ENCODE data around the gene SLC22A17.

Gene SLC22A17

DNA sequence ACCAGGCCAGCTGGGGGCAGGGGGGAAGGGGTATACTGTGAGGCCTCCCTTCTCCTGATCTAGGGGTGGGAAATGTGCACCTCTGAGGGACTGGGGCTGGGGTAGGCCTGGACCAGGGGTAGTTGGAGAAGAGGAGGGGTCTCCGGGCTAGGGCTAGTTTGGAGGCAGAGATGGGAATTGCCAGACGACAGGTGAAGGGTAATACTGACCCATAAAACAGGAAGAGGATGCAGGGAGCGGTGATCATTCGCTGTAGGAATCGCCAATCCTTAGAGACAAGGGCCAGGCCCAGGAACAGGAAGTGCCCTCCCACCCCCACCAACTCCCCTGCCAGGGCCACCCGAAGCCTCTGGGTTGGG is 4.4 kb downstream of the SLC22A17 start:
- H3K4me3 ChIP-seq (replicated peaks; ENCODE audit: low read depth, low read length) = no peak overlapping the region
- TF ChIP-seq, protein P1, sequence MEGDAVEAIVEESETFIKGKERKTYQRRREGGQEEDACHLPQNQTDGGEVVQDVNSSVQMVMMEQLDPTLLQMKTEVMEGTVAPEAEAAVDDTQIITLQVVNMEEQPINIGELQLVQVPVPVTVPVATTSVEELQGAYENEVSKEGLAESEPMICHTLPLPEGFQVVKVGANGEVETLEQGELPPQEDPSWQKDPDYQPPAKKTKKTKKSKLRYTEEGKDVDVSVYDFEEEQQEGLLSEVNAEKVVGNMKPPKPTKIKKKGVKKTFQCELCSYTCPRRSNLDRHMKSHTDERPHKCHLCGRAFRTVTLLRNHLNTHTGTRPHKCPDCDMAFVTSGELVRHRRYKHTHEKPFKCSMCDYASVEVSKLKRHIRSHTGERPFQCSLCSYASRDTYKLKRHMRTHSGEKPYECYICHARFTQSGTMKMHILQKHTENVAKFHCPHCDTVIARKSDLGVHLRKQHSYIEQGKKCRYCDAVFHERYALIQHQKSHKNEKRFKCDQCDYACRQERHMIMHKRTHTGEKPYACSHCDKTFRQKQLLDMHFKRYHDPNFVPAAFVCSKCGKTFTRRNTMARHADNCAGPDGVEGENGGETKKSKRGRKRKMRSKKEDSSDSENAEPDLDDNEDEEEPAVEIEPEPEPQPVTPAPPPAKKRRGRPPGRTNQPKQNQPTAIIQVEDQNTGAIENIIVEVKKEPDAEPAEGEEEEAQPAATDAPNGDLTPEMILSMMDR (IDR thresholded peaks at IDR 0.05; ENCODE audit: low read length, missing control alignments) = no peak

DNA sequence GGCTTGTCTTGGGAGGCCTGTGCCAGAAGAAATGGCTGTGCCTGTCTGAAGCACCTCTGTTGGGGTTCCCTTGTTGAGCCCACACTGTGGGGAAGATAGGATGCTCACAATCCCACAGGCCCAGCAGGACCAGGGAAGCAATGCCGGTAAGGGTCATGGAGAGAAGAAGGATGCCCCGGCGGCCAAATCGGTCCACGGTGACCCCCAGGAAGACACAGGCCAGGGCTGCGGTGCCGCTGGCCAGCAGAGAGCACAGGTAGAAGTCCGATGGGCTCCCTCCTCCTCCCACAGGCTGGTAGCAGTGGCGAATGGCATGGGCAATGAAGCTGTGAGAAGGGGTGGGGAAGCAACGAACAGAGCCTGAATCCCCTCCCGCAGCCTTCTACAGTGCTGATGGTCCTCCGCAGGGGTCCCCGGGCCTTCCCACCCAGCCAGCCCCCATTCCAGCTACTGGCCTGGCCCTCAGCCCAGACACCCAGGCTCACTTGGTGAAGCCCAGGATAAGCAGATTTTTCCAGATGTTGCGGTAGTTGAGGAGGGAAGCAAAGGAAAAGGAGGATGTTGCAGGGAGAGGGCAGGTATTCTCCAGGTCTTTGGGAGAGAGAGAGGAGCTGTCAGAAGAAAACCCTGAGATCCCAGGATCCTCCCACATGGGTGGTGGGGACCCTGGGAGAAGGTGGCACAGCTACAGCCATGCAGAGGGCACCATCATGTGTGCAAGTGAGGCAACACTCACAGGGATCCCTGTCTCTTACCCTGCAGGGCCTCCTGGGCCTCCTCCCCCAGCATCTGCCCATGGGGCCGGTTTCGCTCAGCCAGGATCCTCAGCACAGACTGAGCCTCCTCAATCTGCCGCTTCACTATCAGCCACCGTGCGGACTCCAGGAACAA is 5.0 kb downstream of the SLC22A17 start:
- no peak overlapping the region for H3K4me3 ChIP-seq (replicated peaks; ENCODE audit: low read depth, low read length)
- TF ChIP-seq, protein P1 (IDR thresholded peaks at IDR 0.05; ENCODE audit: low read length, missing control alignments) = no peak
- DNase-seq (ENCODE audit: low read depth) = no peak

More for the DNA sequence above, 4.4 kb downstream of the SLC22A17 start:
- DNase-seq (ENCODE audit: low read depth) = no peak

DNA sequence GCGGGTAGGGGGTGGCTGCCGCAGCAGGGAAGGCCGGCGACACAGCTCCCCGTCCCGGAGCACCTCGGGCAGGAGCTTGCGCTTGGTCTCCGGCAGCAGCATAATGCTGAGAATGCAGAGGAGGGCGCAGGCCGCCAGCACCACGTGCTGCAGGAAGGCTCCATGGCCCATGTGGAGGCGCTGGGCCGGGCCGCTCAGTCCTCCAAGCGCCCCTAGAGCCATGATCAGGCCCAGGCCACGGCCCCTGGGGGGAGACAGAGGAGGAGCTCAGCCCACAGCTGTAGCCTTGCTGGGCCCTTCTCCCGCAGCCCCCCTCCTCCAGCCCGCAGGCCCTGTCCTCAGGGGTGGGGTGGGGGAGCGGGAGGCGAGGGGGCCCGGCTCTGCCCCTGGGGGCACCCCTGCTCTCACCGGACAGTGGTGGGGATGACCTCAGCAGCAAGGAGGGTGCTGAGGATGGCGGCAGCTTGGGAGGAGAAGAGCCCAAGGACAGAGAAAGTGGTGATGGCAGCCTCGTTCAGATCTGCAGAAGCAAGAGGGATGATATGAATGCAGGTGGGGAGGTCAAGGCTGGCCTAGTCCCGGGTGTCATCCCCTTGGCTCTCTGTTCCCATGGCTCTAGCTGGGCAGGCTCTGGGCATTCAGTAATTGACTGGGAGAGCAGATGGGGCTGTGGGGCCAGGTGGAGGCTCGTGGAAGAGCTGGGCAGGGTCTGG is 5.8 kb downstream of the SLC22A17 start:
- H3K4me3 ChIP-seq (replicated peaks; ENCODE audit: low read depth, low read length) = no peak overlapping the region
- DNase-seq (ENCODE audit: low read depth) = no peak
- TF ChIP-seq, protein P1 (IDR thresholded peaks at IDR 0.05; ENCODE audit: low read length, missing control alignments) = no peak

DNA sequence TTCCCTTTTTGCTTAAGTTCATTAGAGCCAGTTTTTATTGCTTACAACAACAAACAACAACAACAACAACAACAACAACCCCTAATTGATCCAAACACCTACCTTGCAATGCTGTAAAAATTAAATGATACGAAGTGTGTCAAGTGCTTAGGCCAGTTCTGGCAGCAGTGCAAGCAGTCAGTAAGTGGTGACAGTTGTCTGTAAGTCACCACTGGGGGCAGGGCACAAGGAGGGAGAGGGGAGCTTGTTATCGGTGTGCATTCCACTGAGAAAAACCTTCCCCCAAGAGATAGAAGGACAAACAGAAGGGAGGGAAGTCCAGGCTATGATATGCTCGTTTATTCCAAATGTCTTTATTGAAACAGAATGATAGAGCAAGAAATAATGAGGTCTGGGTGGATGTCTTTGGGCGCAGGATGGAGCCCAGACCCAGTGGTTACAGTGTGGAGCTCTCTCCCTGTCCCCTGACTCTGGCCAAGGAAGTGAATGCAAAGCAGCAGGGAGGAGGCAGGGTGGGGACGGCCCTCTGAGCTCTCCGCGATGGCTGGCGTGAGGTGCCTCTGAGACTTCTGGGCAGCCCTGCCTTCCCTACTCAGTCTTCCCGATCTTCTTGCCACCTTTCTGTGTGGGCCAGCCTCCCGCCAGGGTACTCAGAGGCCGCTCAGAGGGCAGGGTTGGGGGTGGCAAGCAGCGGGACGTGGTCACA is 6.5 kb downstream of the SLC22A17 start:
- DNase-seq (ENCODE audit: low read depth) = no peak
- H3K4me3 ChIP-seq (replicated peaks; ENCODE audit: low read depth, low read length) = no peak overlapping the region
- TF ChIP-seq, protein P1 (IDR thresholded peaks at IDR 0.05; ENCODE audit: low read length, missing control alignments) = no peak

DNA sequence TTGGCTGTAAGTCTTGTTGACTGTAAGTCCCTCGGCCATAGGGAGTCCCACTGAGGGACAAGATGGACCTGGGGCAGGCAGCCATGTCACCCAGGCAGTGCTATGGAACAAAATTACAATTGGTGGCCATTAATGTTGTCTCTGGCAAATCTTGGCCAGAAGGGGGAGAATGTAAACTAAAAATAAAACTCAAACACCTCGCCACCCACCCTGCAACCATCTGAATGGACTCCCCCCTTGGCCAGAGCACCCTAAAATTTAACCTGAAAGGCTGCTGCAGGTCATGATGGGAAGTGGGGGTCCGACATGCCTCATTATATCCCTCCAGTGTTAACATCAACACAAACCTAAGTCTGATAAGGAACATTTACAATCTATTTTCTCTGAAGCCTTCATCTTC is 8.2 kb downstream of the SLC22A17 start:
- DNase-seq (ENCODE audit: low read depth) = no peak
- TF ChIP-seq, protein P1 (IDR thresholded peaks at IDR 0.05; ENCODE audit: low read length, missing control alignments) = no peak
- no peak overlapping the region for H3K4me3 ChIP-seq (replicated peaks; ENCODE audit: low read depth, low read length)

DNA sequence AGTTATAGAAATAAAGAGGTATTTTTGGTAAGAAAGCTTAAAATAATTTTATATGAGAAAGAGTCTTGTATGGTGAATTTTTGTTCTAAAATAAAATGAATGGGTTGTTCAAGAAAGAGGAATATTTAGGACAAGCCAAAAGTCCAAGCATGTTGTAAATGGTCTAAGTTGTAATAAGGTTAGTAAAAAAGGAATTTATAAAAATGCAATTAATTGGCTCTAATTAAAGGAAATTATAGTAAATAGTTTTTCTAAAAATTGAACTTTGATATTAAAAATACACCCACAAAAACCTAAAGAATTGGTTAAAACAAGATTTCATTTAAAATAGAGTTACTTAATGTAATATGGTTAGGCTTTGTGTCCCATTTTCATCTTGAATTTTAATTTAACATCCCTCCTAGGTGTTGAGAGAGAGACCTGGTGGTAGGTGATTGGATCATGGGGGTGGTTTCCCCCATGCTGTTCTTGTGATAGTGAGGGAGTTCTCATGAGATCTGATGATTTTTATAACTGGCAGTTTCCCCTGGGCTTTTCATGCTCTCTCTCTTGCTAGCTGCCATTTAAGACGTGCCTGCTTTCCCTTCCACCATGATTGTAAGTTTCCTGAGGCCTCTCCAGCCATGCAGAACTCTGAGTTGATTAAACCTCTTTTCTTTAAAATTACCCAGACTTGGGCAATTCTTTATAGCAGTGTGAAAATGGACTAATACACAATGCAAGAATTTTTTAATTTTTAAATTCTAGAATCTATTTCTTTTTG is 13.0 kb downstream of the SLC22A17 start:
- no peak for DNase-seq (ENCODE audit: low read depth)
- no peak overlapping the region for H3K4me3 ChIP-seq (replicated peaks; ENCODE audit: low read depth, low read length)
- TF ChIP-seq, protein P1 (IDR thresholded peaks at IDR 0.05; ENCODE audit: low read length, missing control alignments) = no peak

Measured in fibroblast of pulmonary artery (primary cell).